ENCODE measurements around the gene LILRB2. TPM values are rescaled to one million over a fixed set of nuclear protein-coding genes. Genes with fewer than 3 reads are reported as not detected.

LILRB2 gene
- total RNA-seq, 1 experiment from 2014 or later, result not detected

DNA sequence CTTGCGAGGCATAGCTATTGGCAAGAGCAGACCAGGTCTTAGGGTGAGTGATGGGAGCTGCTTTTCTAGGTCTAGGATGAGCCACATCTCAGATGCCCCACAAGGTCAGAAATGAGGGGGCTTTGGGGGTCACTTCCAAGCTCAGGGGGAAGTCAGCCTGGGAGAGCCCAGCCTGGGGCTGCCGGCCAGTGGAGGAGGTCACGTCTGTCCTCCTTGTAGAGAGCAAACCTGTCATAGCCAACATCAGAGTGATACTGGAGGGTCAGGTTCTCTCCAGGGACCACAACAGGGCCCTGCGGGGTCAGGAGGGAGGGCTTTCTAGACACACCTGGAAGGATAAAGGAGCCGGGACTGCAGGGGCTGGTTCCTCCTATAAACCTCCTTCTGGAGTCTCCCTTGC is 29.6 kb upstream of the LILRB2 start:
- no peak for DNase-seq (ENCODE audit: low read depth, low spot score)
- RAD21 ChIA-PET (ENCODE audit: low non-redundant PET in 1 of 2, low total read pairs in 2 of 2, uncharacterized antibody in 2 of 2, unreplicated experiment in 2 of 2), result no interaction called here

More for the DNA sequence above, 29.6 kb upstream of the LILRB2 start:
- H4K20me1 ChIP-seq (ENCODE audit: insufficient read depth), result no peaks in the 10 kb centered on the region
- no peak overlapping the region for H3K4me2 ChIP-seq (ENCODE audit: low read length)
- H3K27ac ChIP-seq (ENCODE audit: low read depth, low read length), result no peak overlapping the region
- no peaks in the 10 kb centered on the region; the same call in 1 of the 2 replicates for H3K27me3 ChIP-seq (ENCODE audit: insufficient read depth, low read length)
- no peaks in the 10 kb centered on the region for H3K9me2 ChIP-seq (ENCODE audit: insufficient read depth)
- intact Hi-C loops (cut with micrococcal nuclease), result no loop called here
- CTCF ChIA-PET, result no interaction called here
- no peak overlapping the region for H2AFZ ChIP-seq (ENCODE audit: low read depth, low read length, poor library complexity, severe bottlenecking)
- H3K36me3 ChIP-seq (ENCODE audit: control insufficient read depth in 1 of 2, insufficient read depth in 2 of 2, low read length in 2 of 2), result no peaks in the 10 kb centered on the region
- H3K4me1 ChIP-seq (ENCODE audit: control insufficient read depth in 1 of 2, insufficient read depth in 2 of 2, low read length in 2 of 2), result no peaks in the 10 kb centered on the region
- no TSS peak for BruUV-seq (replicated peaks)
- POLR2A ChIA-PET, result no interaction called here
- TF ChIP-seq POLR2A (IDR thresholded peaks at IDR 0.05; ENCODE audit: borderline replicate concordance, extremely low read depth, insufficient read depth, insufficient read length) (no peak), TCF7L2 (IDR thresholded peaks at IDR 0.05; ENCODE audit: borderline replicate concordance, extremely low read depth, insufficient read depth, insufficient read length) (no peak), EZH2phosphoT487 (IDR thresholded peaks at IDR 0.05; ENCODE audit: borderline replicate concordance) (no peak), SRF (IDR thresholded peaks at IDR 0.05; ENCODE audit: low read depth) (no peak), RAD21 (IDR thresholded peaks at IDR 0.05; ENCODE audit: low read depth) (no peak), POLR2AphosphoS5 (IDR thresholded peaks at IDR 0.05; ENCODE audit: low read depth, low read length) (no peak), SP1 (IDR thresholded peaks at IDR 0.05; ENCODE audit: low read depth) (no peak), ELF1 (IDR thresholded peaks at IDR 0.05; ENCODE audit: borderline replicate concordance, low read depth) (no peak), YY1 (IDR thresholded peaks at IDR 0.05; ENCODE audit: extremely low read depth, insufficient replicate concordance, low read depth, low read length) (no peak), ZFX (IDR thresholded peaks at IDR 0.05) (no peak), FOSL1 (IDR thresholded peaks at IDR 0.05; ENCODE audit: low read depth) (no peak), CEBPB (IDR thresholded peaks at IDR 0.05; ENCODE audit: low read depth) (no peak), CBX3 (IDR thresholded peaks at IDR 0.05; ENCODE audit: low read depth) (no peak), EGR1 (IDR thresholded peaks at IDR 0.05; ENCODE audit: low read depth) (no peak)
- TF ChIP-seq, protein P1, sequence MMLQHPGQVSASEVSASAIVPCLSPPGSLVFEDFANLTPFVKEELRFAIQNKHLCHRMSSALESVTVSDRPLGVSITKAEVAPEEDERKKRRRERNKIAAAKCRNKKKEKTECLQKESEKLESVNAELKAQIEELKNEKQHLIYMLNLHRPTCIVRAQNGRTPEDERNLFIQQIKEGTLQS (IDR thresholded peaks at IDR 0.05), result no peak
- TF ChIP-seq, protein P2, sequence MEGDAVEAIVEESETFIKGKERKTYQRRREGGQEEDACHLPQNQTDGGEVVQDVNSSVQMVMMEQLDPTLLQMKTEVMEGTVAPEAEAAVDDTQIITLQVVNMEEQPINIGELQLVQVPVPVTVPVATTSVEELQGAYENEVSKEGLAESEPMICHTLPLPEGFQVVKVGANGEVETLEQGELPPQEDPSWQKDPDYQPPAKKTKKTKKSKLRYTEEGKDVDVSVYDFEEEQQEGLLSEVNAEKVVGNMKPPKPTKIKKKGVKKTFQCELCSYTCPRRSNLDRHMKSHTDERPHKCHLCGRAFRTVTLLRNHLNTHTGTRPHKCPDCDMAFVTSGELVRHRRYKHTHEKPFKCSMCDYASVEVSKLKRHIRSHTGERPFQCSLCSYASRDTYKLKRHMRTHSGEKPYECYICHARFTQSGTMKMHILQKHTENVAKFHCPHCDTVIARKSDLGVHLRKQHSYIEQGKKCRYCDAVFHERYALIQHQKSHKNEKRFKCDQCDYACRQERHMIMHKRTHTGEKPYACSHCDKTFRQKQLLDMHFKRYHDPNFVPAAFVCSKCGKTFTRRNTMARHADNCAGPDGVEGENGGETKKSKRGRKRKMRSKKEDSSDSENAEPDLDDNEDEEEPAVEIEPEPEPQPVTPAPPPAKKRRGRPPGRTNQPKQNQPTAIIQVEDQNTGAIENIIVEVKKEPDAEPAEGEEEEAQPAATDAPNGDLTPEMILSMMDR (IDR thresholded peaks at IDR 0.05 in 2 of 3, conservative IDR thresholded peaks at IDR 0.05 in 1 of 3; ENCODE audit: borderline replicate concordance in 1 of 3, insufficient read depth in 1 of 3, low read depth in 2 of 3, low read length in 2 of 3), result no peak
- TF ChIP-seq, protein P3, sequence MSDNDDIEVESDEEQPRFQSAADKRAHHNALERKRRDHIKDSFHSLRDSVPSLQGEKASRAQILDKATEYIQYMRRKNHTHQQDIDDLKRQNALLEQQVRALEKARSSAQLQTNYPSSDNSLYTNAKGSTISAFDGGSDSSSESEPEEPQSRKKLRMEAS (IDR thresholded peaks at IDR 0.05), result no peak
- no peaks in the 10 kb centered on the region for H3K9me3 ChIP-seq (ENCODE audit: control insufficient read depth in 1 of 2, insufficient read depth in 1 of 2, low read depth in 1 of 2, low read length in 2 of 2)
- H3K4me3 ChIP-seq (replicated peaks in 1 of 2; ENCODE audit: low read depth in 1 of 2, low read length in 2 of 2), result no peak overlapping the region
- H3K9ac ChIP-seq (ENCODE audit: low read length), result no peak overlapping the region
- no peak for ATAC-seq
- no peaks in the 10 kb centered on the region for H3K79me2 ChIP-seq (ENCODE audit: insufficient read depth, low read length)

All from HCT116 (cell line).